Astrocyte (in vitro differentiated cells and primary cell): Measurements from ENCODE around the gene PRKCH.

Experiments used
- EZH2 ChIP-seq: IDR thresholded peaks from 2 replicates; pipeline ENCODE4 v1.6.1; 2012; ENCODE audit warnings: mild to moderate bottlenecking, low read length, inconsistent platforms; ENCODE audit not compliant: insufficient read depth
- TF ChIP-seq, protein P1 (sequence below): IDR thresholded peaks from 2 replicates; pipeline ENCODE4 v1.5.1; 2011; ENCODE audit warnings: low read depth, mild to moderate bottlenecking, inconsistent platforms, low read length, moderate library complexity; ENCODE audit not compliant: insufficient read depth

DNA sequence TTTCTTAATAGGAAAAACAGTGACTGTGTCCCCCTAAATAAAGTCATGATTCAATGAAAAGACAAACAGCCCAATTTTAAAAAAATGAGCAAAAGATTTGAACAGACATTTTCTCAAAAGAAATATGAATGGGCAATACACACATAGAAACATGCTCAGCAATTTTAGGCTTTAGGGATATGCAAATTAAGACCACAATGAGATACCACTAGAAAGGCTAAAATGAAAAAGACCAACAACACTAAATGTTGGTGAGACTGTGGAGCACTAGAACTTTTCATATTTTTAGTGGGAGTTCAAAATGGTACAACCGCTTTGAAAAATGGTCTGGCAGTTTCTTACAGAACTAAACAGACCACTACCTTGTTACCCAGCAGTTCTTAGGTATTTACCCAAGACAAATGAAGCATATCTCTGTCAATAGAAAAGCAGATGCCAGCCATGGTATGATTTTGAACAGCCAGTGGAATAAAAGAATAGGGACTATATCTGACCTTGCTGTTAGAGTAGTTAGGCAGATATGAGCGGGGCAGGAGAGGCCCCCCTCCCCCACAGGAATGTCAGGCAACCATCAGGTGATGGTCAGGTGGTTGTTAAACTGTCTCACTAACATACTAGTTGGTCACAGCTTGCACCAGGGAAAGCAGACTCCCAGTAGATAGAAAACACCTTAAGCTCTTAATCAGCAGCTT is 108.8 kb downstream of the PRKCH start:
- TF ChIP-seq, protein P1, sequence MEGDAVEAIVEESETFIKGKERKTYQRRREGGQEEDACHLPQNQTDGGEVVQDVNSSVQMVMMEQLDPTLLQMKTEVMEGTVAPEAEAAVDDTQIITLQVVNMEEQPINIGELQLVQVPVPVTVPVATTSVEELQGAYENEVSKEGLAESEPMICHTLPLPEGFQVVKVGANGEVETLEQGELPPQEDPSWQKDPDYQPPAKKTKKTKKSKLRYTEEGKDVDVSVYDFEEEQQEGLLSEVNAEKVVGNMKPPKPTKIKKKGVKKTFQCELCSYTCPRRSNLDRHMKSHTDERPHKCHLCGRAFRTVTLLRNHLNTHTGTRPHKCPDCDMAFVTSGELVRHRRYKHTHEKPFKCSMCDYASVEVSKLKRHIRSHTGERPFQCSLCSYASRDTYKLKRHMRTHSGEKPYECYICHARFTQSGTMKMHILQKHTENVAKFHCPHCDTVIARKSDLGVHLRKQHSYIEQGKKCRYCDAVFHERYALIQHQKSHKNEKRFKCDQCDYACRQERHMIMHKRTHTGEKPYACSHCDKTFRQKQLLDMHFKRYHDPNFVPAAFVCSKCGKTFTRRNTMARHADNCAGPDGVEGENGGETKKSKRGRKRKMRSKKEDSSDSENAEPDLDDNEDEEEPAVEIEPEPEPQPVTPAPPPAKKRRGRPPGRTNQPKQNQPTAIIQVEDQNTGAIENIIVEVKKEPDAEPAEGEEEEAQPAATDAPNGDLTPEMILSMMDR: no peak
- TF ChIP-seq EZH2: no peak
